ENCODE measurements around the gene LSP1.

LSP1 gene

GRCh38 chr11:1924646-1925372 lies 71.9 kb downstream of the LSP1 start:
- no peak overlapping the region for H3K9ac ChIP-seq (ENCODE audit: low read length)
- H4K8ac ChIP-seq (ENCODE audit: low read depth, low read length) = no peak overlapping the region
- H2BK5ac ChIP-seq (ENCODE audit: low read length) = no peak overlapping the region
- no peaks in the 10 kb centered on the region for H3K36me3 ChIP-seq (ENCODE audit: control insufficient read depth, insufficient read depth, low read length)
- H4K5ac ChIP-seq (ENCODE audit: low read length) = no peak overlapping the region
- no peak overlapping the region for H3K23ac ChIP-seq (ENCODE audit: low read length)
- H3K4me3 ChIP-seq (ENCODE audit: low read length) = no peak overlapping the region
- H3K18ac ChIP-seq (ENCODE audit: low read length) = no peak overlapping the region
- H3K79me2 ChIP-seq (ENCODE audit: control insufficient read depth, insufficient read depth, low read length) = no peaks in the 10 kb centered on the region
- no peaks in the 10 kb centered on the region for H3K79me1 ChIP-seq (ENCODE audit: low read length)
- no peak for DNase-seq
- no peak overlapping the region for H3K4ac ChIP-seq (ENCODE audit: low read depth, low read length)
- no peak overlapping the region for H2BK120ac ChIP-seq (ENCODE audit: low read depth, low read length)
- H3K27ac ChIP-seq (ENCODE audit: low read depth, low read length) = no peak overlapping the region
- H2BK15ac ChIP-seq (replicated peaks; ENCODE audit: low read depth) = no peak overlapping the region
- H3K56ac ChIP-seq (ENCODE audit: low read length) = no peak overlapping the region
- no peaks in the 10 kb centered on the region for H3K4me1 ChIP-seq (ENCODE audit: control insufficient read depth, low read depth, low read length)
- no peak overlapping the region for H2AK5ac ChIP-seq (ENCODE audit: low read length)
- H3K4me2 ChIP-seq (ENCODE audit: low read length) = no peak overlapping the region
- no peaks in the 10 kb centered on the region for H3K27me3 ChIP-seq (ENCODE audit: insufficient read depth, low read length, poor library complexity)
- no CpG with 5 or more reads among the region's 21 CpGs for WGBS (ENCODE audit: extremely low coverage, insufficient coverage, low lambda C conversion rate)

DNA sequence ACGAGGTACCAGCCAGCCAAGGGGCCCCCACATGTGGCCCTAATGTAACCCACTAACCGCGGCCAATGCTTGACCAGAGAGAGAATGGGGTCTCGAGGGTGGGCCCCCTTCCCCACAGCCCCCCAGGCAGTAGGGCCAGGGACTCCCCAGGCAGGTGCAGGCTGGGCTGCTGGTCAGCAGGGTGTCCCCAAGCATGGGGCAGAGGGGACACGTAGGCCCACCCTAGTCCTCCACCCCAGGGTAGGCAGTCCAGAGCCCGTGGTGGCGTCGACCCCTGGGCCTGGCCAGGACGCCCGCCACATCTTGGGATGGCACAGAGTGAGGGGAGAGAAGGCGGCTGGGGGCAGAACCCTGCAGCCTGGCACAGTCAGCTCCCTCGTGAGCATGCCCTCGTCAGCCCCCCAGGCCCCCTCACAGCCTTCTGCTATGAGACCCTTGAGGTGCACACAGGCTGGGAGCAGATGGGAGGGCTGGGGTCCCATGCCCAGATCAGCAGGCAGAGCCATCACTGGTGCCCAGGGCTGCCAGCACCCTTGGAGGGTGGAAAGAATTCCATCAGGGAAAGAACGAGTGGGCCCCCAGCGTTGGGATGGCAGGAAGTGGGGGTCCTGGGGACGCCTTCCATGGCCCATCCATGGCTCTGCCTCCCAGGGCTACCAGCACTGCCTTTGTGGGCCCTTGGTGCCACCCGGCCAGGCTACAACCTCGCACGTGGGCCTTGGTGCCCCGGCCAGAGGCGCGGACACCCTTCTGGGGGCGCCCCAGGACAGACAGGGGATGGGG lies 72.7 kb downstream of the LSP1 start:
- no peaks in the 10 kb centered on the region for H3K79me2 ChIP-seq (ENCODE audit: control insufficient read depth, insufficient read depth, low read length)
- H3K4me1 ChIP-seq (ENCODE audit: control insufficient read depth, low read depth, low read length) = no peaks in the 10 kb centered on the region
- H3K9ac ChIP-seq (ENCODE audit: low read length) = no peak overlapping the region
- no peak overlapping the region for H4K8ac ChIP-seq (ENCODE audit: low read depth, low read length)
- H2BK5ac ChIP-seq (ENCODE audit: low read length) = no peak overlapping the region
- H3K27me3 ChIP-seq (ENCODE audit: insufficient read depth, low read length, poor library complexity) = no peaks in the 10 kb centered on the region
- no peak overlapping the region for H3K27ac ChIP-seq (ENCODE audit: low read depth, low read length)
- H2AK5ac ChIP-seq (ENCODE audit: low read length) = no peak overlapping the region
- no peaks in the 10 kb centered on the region for H3K36me3 ChIP-seq (ENCODE audit: control insufficient read depth, insufficient read depth, low read length)
- no peak overlapping the region for H3K4me2 ChIP-seq (ENCODE audit: low read length)
- H2BK120ac ChIP-seq (ENCODE audit: low read depth, low read length) = no peak overlapping the region
- no peak overlapping the region for H3K4ac ChIP-seq (ENCODE audit: low read depth, low read length)
- H3K18ac ChIP-seq (ENCODE audit: low read length) = no peak overlapping the region
- WGBS (ENCODE audit: extremely low coverage, insufficient coverage, low lambda C conversion rate) = no CpG with 5 or more reads among the region's 23 CpGs
- H3K79me1 ChIP-seq (ENCODE audit: low read length) = no peaks in the 10 kb centered on the region
- no peak overlapping the region for H3K56ac ChIP-seq (ENCODE audit: low read length)
- no peak for DNase-seq
- no peak overlapping the region for H3K23ac ChIP-seq (ENCODE audit: low read length)
- H3K4me3 ChIP-seq (ENCODE audit: low read length) = no peak overlapping the region
- no peak overlapping the region for H2BK15ac ChIP-seq (replicated peaks; ENCODE audit: low read depth)
- no peak overlapping the region for H4K5ac ChIP-seq (ENCODE audit: low read length)

DNA sequence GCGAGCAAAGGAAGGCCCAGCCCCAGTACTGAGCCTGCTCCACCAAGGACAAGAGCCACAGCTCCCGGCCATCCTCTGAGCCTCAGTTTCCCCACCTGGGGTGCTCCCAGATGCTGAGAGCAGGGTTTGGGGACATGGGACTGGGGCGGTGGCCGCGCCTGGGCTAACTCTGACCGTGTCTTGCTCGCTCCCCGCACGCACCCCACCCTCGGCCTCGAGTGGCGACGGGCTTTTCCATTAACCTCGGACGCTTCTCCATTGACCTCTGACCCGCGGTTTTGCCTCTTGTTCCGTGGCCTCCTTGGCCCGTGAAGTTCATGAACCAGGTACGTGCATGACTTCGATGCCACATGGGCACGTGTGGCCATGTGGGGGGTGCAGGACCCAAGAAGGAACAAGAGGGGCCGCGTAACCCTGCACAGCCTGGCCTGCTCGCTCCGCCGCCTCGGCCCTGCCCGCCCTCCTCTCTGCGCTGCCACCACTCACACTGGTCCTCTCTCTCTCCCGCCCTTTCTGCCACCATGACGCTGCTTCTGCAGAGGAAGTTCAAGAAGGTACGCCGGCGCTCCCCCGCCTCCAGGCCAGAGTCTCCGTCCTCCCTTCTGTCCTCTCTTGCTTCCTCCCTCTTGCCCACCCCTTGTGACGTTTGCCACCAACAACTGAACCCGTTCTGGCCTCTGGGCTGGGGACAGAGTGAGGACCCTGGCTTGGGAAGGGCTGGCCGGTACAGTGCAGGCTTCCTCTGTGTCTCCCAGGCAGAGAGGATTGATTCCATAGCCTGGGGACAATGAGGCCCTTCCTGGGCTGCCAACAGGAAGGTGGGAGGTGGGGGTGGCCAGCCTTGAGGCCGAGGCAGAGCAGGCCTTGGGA lies 73.5 kb downstream of the LSP1 start:
- Histone ChIP-seq H2BK120ac (ENCODE audit: low read depth, low read length) (no peak overlapping the region), H3K4me3 (ENCODE audit: low read length) (no peak overlapping the region), H3K4me2 (ENCODE audit: low read length) (no peak overlapping the region), H3K79me2 (ENCODE audit: control insufficient read depth, insufficient read depth, low read length) (no peaks in the 10 kb centered on the region), H3K4ac (ENCODE audit: low read depth, low read length) (no peak overlapping the region), H3K18ac (ENCODE audit: low read length) (no peak overlapping the region), H3K9ac (ENCODE audit: low read length) (no peak overlapping the region), H2BK5ac (ENCODE audit: low read length) (no peak overlapping the region), H2AK5ac (ENCODE audit: low read length) (no peak overlapping the region), H3K4me1 (ENCODE audit: control insufficient read depth, low read depth, low read length) (no peaks in the 10 kb centered on the region), H3K27ac (ENCODE audit: low read depth, low read length) (no peak overlapping the region), H2BK15ac (replicated peaks; ENCODE audit: low read depth) (no peak overlapping the region), H3K27me3 (ENCODE audit: insufficient read depth, low read length, poor library complexity) (no peaks in the 10 kb centered on the region), H3K23ac (ENCODE audit: low read length) (no peak overlapping the region), H3K36me3 (ENCODE audit: control insufficient read depth, insufficient read depth, low read length) (no peaks in the 10 kb centered on the region), H4K5ac (ENCODE audit: low read length) (no peak overlapping the region), H3K56ac (ENCODE audit: low read length) (no peak overlapping the region), H4K8ac (ENCODE audit: low read depth, low read length) (no peak overlapping the region), H3K79me1 (ENCODE audit: low read length) (no peaks in the 10 kb centered on the region)
- no peak for DNase-seq
- no CpG with 5 or more reads among the region's 41 CpGs for WGBS (ENCODE audit: extremely low coverage, insufficient coverage, low lambda C conversion rate)

DNA sequence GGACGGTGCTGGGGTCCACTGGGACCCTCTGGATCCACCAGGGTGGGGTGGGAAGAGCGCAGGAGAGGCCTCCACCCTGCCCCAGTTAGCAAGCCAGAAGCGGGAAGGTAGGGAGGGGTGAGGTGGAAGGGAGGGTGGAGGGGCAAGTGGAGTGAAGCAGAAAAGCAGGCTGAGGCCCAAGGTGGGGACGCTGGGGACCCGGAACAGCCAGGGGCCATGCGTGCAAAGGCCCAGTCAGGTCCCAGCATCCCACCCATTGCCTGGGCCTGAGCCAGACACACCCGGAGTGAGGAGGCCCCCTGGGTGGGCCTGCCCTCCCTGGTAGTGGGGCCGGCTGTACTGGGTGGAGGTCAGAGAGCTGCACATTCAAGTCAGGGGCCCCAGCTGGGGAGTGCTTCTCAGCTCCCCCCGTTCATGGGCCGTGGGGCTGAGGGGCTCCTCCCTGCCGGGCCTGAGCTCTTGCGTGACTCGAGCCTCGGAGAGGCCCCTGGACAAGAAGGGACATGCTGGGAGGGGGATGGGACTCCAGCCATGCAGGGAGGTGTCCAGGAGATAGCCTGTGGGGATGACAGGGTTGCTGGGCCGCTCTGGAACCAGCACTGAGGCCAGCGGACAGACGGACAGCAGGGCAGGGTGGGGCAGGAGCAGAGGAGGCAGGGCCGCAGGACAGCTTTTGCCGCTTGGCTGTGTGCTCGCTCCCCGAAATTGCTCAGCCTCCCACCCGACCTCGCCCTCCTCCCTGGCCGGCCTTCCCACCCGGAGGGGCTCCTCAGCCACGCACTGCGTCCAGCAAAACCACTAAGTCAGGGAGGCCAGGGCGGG lies 74.4 kb downstream of the LSP1 start:
- H4K5ac ChIP-seq (ENCODE audit: low read length) = no peak overlapping the region
- H3K27ac ChIP-seq (ENCODE audit: low read depth, low read length) = no peak overlapping the region
- no peak overlapping the region for H2AK5ac ChIP-seq (ENCODE audit: low read length)
- no peak overlapping the region for H2BK5ac ChIP-seq (ENCODE audit: low read length)
- H3K36me3 ChIP-seq (ENCODE audit: control insufficient read depth, insufficient read depth, low read length) = no peaks in the 10 kb centered on the region
- H2BK120ac ChIP-seq (ENCODE audit: low read depth, low read length) = no peak overlapping the region
- H3K4me3 ChIP-seq (ENCODE audit: low read length) = no peak overlapping the region
- H3K4me1 ChIP-seq (ENCODE audit: control insufficient read depth, low read depth, low read length) = no peaks in the 10 kb centered on the region
- H3K4me2 ChIP-seq (ENCODE audit: low read length) = no peak overlapping the region
- no peak for DNase-seq
- no peak overlapping the region for H4K8ac ChIP-seq (ENCODE audit: low read depth, low read length)
- no peak overlapping the region for H2BK15ac ChIP-seq (replicated peaks; ENCODE audit: low read depth)
- H3K27me3 ChIP-seq (ENCODE audit: insufficient read depth, low read length, poor library complexity) = no peaks in the 10 kb centered on the region
- WGBS (ENCODE audit: extremely low coverage, insufficient coverage, low lambda C conversion rate) = no CpG with 5 or more reads among the region's 28 CpGs
- no peaks in the 10 kb centered on the region for H3K79me1 ChIP-seq (ENCODE audit: low read length)
- H3K56ac ChIP-seq (ENCODE audit: low read length) = no peak overlapping the region
- no peak overlapping the region for H3K23ac ChIP-seq (ENCODE audit: low read length)
- H3K79me2 ChIP-seq (ENCODE audit: control insufficient read depth, insufficient read depth, low read length) = no peaks in the 10 kb centered on the region
- no peak overlapping the region for H3K18ac ChIP-seq (ENCODE audit: low read length)
- H3K9ac ChIP-seq (ENCODE audit: low read length) = no peak overlapping the region
- H3K4ac ChIP-seq (ENCODE audit: low read depth, low read length) = no peak overlapping the region

DNA sequence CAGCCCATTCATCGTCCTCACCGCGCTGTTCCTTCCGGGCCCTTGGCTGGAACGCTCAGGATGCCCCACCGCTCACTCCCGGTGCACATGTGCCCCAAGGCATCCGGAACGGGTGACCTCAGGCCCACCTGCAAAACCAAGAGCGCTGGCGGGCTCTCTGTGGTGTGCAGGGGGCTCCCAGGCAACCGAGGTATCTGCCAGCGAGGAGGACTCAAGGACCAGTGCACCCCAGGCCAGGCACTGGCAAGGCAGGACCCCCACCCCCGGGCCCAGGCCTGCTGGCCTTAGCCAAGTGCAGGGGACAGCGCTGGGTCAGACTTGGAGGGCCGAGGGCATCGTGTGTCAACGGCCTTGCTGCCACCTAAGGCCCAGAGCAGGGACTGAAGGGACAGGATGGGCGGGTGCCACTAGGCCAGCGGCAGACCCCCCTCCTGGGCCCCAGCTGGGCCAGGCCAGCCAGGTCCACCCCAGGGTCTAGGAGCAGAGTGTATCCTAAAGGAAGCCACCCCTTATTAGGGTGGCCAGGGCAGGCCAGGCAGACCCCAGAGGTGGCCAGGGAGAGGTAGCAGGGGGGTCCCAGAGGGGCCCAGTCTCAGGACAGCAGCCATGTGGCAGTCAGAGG lies 75.1 kb downstream of the LSP1 start:
- H3K9ac ChIP-seq (ENCODE audit: low read length) = no peak overlapping the region
- DNase-seq = no peak
- H3K79me1 ChIP-seq (ENCODE audit: low read length) = no peaks in the 10 kb centered on the region
- H3K36me3 ChIP-seq (ENCODE audit: control insufficient read depth, insufficient read depth, low read length) = no peaks in the 10 kb centered on the region
- no peaks in the 10 kb centered on the region for H3K27me3 ChIP-seq (ENCODE audit: insufficient read depth, low read length, poor library complexity)
- no peak overlapping the region for H4K8ac ChIP-seq (ENCODE audit: low read depth, low read length)
- no peak overlapping the region for H3K23ac ChIP-seq (ENCODE audit: low read length)
- no peak overlapping the region for H3K4ac ChIP-seq (ENCODE audit: low read depth, low read length)
- no peak overlapping the region for H3K27ac ChIP-seq (ENCODE audit: low read depth, low read length)
- no peak overlapping the region for H3K4me3 ChIP-seq (ENCODE audit: low read length)
- H3K56ac ChIP-seq (ENCODE audit: low read length) = no peak overlapping the region
- H3K4me2 ChIP-seq (ENCODE audit: low read length) = no peak overlapping the region
- no peaks in the 10 kb centered on the region for H3K4me1 ChIP-seq (ENCODE audit: control insufficient read depth, low read depth, low read length)
- no peak overlapping the region for H2BK5ac ChIP-seq (ENCODE audit: low read length)
- H3K79me2 ChIP-seq (ENCODE audit: control insufficient read depth, insufficient read depth, low read length) = no peaks in the 10 kb centered on the region
- no peak overlapping the region for H2AK5ac ChIP-seq (ENCODE audit: low read length)
- H4K5ac ChIP-seq (ENCODE audit: low read length) = no peak overlapping the region
- H3K18ac ChIP-seq (ENCODE audit: low read length) = no peak overlapping the region
- WGBS (ENCODE audit: extremely low coverage, insufficient coverage, low lambda C conversion rate) = no CpG with 5 or more reads among the region's 20 CpGs
- H2BK15ac ChIP-seq (replicated peaks; ENCODE audit: low read depth) = no peak overlapping the region
- no peak overlapping the region for H2BK120ac ChIP-seq (ENCODE audit: low read depth, low read length)

Measured in mesendoderm (in vitro differentiated cells).